Subcutaneous abdominal adipose tissue (tissue), 5 donors: Measurements from ENCODE around the gene TENT5C.

Source experiments
- H3K27ac ChIP-seq: one replicate; pipeline ENCODE4 v1.7.0; 2013; ENCODE audit warnings: low read depth, mild to moderate bottlenecking, inconsistent platforms, low read length, moderate library complexity
- H3K27me3 ChIP-seq, 5 donors: one replicate each; pipeline ENCODE4 v1.7.0; 2013; ENCODE audit warnings: low read length in 5 of 5, inconsistent platforms in 1 of 5; ENCODE audit not compliant: control insufficient read depth in 5 of 5, insufficient read depth in 4 of 5
- H3K36me3 ChIP-seq, 5 donors: one replicate each; pipeline ENCODE4 v1.7.0; 2013; ENCODE audit warnings: low read length in 5 of 5; ENCODE audit not compliant: control insufficient read depth in 5 of 5, insufficient read depth in 5 of 5
- H3K4me1 ChIP-seq, 5 donors: one replicate each; pipeline ENCODE4 v1.7.0; 2013; ENCODE audit warnings: low read length in 5 of 5, mild to moderate bottlenecking in 3 of 5, moderate library complexity in 1 of 5; ENCODE audit not compliant: control insufficient read depth in 5 of 5, insufficient read depth in 5 of 5
- H3K4me3 ChIP-seq, 5 donors: one replicate each; pipeline ENCODE4 v1.7.0; 2013; ENCODE audit warnings: low read length in 5 of 5, low read depth in 1 of 5
- H3K9ac ChIP-seq, 5 donors: one replicate each; pipeline ENCODE4 v1.7.0; 2013; ENCODE audit warnings: low read length in 5 of 5, mild to moderate bottlenecking in 4 of 5, moderate library complexity in 3 of 5
- H3K9me3 ChIP-seq, 5 donors: one replicate each; pipeline ENCODE4 v1.7.0; 2013; ENCODE audit warnings: low read length in 5 of 5; ENCODE audit not compliant: control insufficient read depth in 5 of 5
- donor health status: healthy.
- donor health status: healthy.
- donor health status: healthy.
- donor health status: healthy.
- donor health status: healthy.

The TENT5C gene

GRCh38 chr1:117659550-117660270, 53.9 kb downstream of the TENT5C start:
- Histone ChIP-seq H3K9me3 (peaks cover 0 to 3% (median 0%) of the 10 kb centered on the region in 5 donors), H3K4me1 (peaks cover 0 to 13% (median 8%) of the 10 kb centered on the region in 5 donors), H3K36me3 (no peaks in the 10 kb centered on the region), H3K4me3 (no peak overlapping the region), H3K27ac (no peak overlapping the region), H3K27me3 (no peaks in the 10 kb centered on the region), H3K9ac (no peak overlapping the region)

- Histone ChIP-seq H3K9me3 (peaks cover 0 to 3% (median 0%) of the 10 kb centered on the region in 5 donors), H3K27me3 (no peaks in the 10 kb centered on the region), H3K4me3 (no peak overlapping the region), H3K9ac (no peak overlapping the region), H3K36me3 (no peaks in the 10 kb centered on the region), H3K4me1 (peaks cover 0 to 6% (median 4%) of the 10 kb centered on the region in 5 donors), H3K27ac (no peak overlapping the region)
Measured at GRCh38 chr1:117660271-117660965, 54.6 kb downstream of the TENT5C start.

- Histone ChIP-seq H3K9ac (no peak overlapping the region), H3K9me3 (peaks cover 0 to 3% (median 0%) of the 10 kb centered on the region in 5 donors), H3K27me3 (no peaks in the 10 kb centered on the region), H3K36me3 (no peaks in the 10 kb centered on the region), H3K4me1 (peaks cover 0 to 1% (median 0%) of the 10 kb centered on the region in 5 donors), H3K4me3 (no peak overlapping the region), H3K27ac (no peak overlapping the region)
Measured at GRCh38 chr1:117661027-117661426, 55.2 kb downstream of the TENT5C start.

DNA sequence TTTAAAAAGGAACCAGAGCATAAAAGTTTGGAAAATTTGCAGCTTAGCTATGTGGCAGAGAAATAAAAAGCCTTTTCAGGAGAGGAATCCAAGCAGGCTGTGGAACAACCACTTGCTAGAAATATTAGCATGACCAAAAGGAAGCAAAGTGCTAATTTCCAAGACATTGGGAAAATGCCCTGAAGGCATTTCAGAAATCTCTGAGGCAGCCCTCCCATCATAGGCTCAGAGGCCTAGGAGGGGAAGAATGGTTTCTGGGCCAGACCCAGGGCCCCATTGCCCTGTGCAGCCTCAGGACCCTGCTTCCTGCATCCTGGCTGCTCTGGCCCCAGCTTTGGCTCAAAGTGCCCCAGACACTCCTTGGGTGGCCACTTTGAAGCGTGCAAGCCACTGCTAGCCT, 56.8 kb downstream of the TENT5C start:
- H3K9ac ChIP-seq = no peak overlapping the region
- no peak overlapping the region for H3K27ac ChIP-seq
- no peaks in the 10 kb centered on the region for H3K4me1 ChIP-seq
- no peaks in the 10 kb centered on the region for H3K27me3 ChIP-seq
- H3K36me3 ChIP-seq = no peaks in the 10 kb centered on the region
- H3K9me3 ChIP-seq = peaks cover 0 to 3% (median 0%) of the 10 kb centered on the region in 5 donors
- H3K4me3 ChIP-seq = no peak overlapping the region

DNA sequence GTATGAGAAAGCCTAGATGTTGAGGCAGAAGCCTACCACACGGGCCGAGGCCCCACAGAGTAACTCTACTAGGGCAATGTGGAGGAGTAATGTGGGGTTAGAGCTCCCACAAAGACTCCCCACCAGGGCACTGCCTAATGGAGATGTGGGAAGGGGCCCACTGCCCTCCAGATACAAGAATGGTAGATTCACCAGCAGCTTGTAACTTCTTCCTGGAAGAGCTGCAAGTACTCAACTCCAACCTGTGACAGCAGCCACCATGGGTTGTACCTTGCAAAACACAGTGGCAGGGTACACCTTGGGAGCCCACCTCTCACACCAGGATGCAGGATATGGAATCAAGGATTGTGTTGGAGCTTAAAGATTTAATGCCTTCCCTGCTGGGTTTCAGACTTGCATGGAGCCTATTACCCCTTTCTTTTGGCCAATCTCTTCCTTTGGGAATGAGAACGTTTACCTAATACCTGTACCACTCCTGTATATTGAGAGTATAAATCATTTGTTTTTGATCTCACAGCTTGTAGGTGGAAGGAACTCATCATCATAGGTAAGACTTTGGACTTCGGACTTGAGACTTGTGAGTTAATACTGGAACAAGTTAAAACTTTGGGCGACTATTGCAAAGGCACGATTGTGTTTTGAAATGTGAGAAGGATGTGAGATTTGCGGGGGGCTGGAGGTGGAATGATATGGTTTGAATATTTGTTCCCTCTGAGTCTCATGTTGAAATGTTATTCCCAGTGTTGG, 57.5 kb downstream of the TENT5C start:
- no peak overlapping the region for H3K27ac ChIP-seq
- H3K9me3 ChIP-seq = peaks cover 0 to 3% (median 0%) of the 10 kb centered on the region in 5 donors
- peaks cover 0 to 3% (median 0%) of the 10 kb centered on the region in 5 donors for H3K4me1 ChIP-seq
- no peaks in the 10 kb centered on the region for H3K36me3 ChIP-seq
- no peaks in the 10 kb centered on the region for H3K27me3 ChIP-seq
- no peak overlapping the region for H3K4me3 ChIP-seq
- H3K9ac ChIP-seq = no peak overlapping the region

DNA sequence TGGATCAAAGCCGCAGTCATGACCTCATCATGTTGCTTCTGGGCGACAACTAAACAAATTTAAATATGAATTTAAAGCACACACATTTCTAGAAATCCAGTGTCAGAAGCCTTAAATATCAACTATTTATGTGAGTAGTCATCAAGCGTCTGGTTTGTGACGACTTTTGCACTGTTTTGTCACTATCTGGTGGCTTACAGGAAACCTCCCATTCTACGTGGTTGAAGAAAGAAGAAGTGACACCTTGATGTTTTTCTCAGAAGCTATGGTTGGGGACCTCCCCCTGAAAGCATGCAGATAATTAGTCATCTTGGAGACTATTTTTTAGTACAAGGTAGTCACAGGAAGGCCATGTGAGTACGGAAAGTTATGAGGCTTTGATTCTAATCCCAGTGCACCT, 58.5 kb downstream of the TENT5C start:
- no peaks in the 10 kb centered on the region for H3K27me3 ChIP-seq
- no peak overlapping the region for H3K4me3 ChIP-seq

DNA sequence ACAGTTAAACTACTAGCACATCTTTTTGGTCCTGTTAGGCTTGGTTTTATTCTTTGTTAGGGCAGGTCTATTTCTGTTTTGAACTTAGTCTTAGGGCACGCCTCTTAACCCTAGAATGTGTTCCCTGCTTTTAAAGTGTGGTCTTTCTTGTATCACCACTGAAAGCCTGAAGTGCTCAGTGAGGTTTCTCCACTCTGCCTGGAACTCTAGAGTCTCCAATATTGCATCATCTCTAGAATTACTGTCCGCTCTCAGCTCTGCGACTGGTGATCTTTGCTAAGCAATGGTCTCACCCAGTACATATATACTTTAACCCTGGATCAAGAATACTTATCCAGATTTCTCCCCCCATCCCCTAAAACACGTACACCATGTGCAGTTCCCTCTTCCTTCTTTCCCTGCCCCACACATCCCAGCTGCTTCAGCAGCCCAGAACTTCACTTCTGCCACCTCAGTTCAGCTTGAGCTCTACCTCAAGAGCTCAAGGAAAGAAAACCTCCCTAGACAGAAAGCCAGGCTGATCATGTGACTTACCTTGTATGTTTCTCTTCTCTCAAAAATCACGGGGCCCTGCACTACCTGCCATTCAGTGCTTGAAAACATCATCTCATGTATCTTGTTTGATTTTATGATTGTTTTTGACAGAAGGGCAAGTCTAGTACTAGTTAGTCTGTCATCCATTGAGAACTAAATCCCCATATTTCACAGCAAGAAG, 59.9 kb downstream of the TENT5C start:
- peaks cover 0 to 15% (median 8%) of the 10 kb centered on the region in 5 donors for H3K4me1 ChIP-seq
- H3K4me3 ChIP-seq = no peak overlapping the region
- no peak overlapping the region for H3K27ac ChIP-seq
- no peaks in the 10 kb centered on the region for H3K27me3 ChIP-seq
- peaks cover 0 to 3% (median 0%) of the 10 kb centered on the region in 5 donors for H3K9me3 ChIP-seq
- no peaks in the 10 kb centered on the region for H3K36me3 ChIP-seq
- no peak overlapping the region for H3K9ac ChIP-seq

More for the DNA sequence above, 58.5 kb downstream of the TENT5C start:
- no peak overlapping the region for H3K9ac ChIP-seq
- H3K4me1 ChIP-seq = peaks cover 0 to 9% (median 2%) of the 10 kb centered on the region in 5 donors
- no peak overlapping the region for H3K27ac ChIP-seq
- H3K36me3 ChIP-seq = no peaks in the 10 kb centered on the region
- peaks cover 0 to 3% (median 0%) of the 10 kb centered on the region in 5 donors for H3K9me3 ChIP-seq

DNA sequence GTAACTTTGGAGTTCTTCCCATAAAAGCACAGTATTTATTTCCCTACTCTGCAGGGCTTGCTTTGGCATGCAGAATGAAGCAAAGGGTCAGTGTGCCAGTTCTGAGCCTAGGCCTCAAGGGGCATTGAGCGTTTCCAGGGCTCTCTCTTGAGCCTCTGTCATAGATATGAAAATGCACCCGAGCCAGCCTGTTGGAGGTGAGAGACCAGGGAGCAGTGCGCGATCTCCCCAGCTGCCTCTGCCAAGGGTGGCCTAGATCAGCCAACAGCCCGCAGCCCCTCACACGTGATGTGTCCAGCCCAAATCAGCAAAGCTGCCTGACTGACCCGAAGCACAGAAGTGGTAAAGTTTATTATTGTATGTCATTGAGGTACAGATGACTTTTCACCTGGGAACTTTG, 63.7 kb downstream of the TENT5C start:
- Histone ChIP-seq H3K9me3 (no peaks in the 10 kb centered on the region), H3K9ac (no peak overlapping the region), H3K36me3 (no peaks in the 10 kb centered on the region), H3K4me3 (peak overlapping the region in 1 of 5 donors; percentile 4), H3K27ac (no peak overlapping the region), H3K4me1 (peaks cover 5 to 28% (median 19%) of the 10 kb centered on the region in 5 donors), H3K27me3 (no peaks in the 10 kb centered on the region)

DNA sequence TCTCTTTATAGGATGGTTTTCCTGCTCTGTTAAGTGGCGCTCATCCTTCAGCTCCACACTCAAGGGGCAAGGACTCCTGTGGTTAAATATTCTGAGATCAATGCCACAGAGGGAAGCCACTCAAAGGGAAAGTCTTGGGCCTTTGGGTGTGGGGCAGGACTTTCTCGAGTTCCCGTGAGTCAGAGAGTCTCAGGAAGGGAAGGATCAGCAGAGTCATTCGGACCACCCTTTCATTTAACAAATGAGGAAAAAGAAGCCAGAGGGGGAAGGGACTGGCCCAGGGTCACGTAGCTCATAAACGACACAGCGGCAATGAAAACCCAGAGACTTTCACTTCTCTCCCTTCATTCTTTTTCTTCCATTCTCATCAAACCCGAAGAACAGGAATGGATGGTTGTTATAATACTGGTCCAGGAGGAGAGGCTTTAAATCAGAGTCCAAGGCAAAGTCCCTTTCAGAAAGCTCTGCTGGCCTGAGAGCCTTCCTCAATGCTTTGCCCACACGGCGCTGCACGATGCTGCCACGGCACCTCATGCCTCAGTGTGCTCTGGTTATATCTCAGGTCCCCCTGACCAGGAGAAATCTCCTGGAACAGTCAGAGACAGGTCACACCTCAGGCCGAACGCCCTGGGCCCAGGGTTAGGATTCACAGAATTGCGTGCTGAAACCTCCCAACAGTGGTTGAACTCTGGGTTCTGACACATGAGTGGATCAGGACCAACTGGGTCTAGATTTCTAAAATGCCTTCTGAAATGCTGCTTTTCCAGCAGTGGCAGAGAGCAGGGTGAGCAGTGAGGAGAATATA, 65.3 kb downstream of the TENT5C start:
- Histone ChIP-seq H3K27ac (no peak overlapping the region), H3K9me3 (no peaks in the 10 kb centered on the region), H3K9ac (no peak overlapping the region), H3K4me1 (peaks cover 5 to 28% (median 19%) of the 10 kb centered on the region in 5 donors), H3K36me3 (no peaks in the 10 kb centered on the region), H3K27me3 (no peaks in the 10 kb centered on the region), H3K4me3 (no peak overlapping the region)
